HG02938 (cell line): ENCODE measurements around the gene ATF1.
"Not testable (repeated sequence)": the region's sequence is repeated elsewhere in the genome, so short reads cannot be mapped to it uniquely, and the experiment has no call there.

Source experiments
- ATAC-seq: cut with Tn5 transposase; IDR thresholded peaks from one replicate; pipeline ENCODE4 v1.9.1; 2021; ENCODE audit warnings: mild to moderate bottlenecking, moderate library complexity; ENCODE audit not compliant: unreplicated experiment

ATF1 gene

DNA sequence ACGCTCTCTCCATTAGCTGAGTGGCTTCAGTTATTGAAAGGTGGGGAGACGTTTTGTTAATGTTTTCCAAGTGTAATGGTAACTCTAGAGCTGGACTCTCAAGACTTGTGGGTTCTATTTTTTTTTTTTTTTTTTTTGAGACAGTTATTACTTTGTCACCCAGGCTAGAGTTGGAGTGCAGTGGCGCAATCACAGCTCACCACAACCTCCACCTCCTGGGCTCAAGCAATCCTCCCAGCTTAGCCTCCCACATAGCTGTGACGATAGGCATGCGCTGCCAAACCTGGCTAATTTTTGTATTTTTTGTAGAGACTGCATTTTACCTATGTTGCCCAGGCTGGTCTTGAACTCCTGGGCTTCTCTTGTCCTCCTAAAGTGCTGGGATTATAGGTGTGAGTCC lies 26.2 kb downstream of the ATF1 start:
- no peak for ATAC-seq

DNA sequence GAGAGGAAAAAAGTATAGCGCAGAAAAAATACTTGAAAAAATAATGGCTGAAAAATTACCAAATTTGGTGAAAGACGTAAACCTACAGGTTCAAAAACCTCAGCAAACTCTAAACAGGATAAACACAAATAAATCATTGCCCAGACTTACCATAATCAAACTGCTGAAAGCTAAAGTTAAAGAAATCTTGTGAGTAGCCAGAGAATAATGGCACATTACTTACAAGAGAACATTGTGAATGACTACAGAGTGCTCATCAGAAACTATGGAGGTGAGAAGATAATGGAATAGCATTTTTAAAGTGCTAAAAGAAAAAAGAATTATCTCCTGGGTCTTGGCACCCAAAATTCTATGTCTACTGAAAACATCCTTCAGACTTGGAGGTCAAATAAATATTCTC lies 36.0 kb downstream of the ATF1 start:
- no peak for ATAC-seq

DNA sequence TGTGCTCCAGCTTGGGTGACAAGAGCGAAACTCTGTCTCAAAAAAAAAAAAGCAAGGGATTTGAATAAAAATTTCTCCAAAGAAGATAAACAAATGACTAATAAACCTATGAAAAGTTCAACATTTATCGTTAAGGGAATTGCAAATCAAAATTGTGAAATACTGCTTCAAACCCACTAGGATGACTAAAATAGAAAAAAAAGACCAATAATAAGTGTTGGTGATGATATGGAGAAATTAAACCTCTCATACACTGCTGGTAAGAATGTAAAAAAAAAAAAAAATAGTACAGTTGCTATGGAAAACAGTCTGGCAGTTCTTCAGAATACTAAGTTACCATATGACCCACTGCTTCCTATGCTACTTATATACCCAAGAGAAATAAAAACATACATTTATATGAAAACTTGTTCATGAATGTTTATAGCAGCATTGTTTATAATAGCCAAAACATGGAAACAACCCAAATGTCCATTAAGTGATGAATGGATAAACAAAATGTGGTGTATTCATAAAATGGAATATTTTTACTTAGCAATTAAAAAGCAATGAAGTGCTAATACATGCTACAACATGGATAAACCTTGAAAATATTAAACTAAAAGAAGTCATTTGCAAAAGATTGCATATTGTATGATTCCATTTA lies 39.5 kb downstream of the ATF1 start:
- no peak for ATAC-seq

GRCh38 chr12:50806176-50806575 lies 42.3 kb downstream of the ATF1 start:
- no peak for ATAC-seq

DNA sequence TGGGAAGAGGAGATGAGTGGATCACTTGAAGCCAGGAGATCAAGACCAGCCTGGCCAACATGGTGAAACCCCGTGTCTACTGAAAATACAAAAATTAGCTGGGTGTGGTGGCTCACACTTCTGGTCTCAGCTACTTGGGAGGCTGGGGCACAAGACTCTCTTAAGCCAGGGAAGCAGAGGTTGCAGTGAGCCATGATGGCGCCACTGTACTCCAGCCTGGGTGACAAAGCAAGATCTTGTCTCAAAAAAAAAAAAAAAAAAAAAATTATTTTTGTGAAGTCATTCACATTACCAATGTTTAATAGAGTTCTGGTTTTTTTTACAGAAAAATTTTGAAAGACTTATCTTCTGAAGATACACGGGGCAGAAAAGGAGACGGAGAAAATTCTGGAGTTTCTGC lies 45.2 kb downstream of the ATF1 start:
- ATAC-seq = not testable (repeated sequence)

- not testable (repeated sequence) for ATAC-seq
Measured at GRCh38 chr12:50814921-50815320, 51.0 kb downstream of the ATF1 start.

GRCh38 chr12:50820177-50820576 lies 56.3 kb downstream of the ATF1 start:
- ATAC-seq = no peak

- no peak for ATAC-seq
Measured at GRCh38 chr12:50822082-50822481, 58.2 kb downstream of the ATF1 start.

DNA sequence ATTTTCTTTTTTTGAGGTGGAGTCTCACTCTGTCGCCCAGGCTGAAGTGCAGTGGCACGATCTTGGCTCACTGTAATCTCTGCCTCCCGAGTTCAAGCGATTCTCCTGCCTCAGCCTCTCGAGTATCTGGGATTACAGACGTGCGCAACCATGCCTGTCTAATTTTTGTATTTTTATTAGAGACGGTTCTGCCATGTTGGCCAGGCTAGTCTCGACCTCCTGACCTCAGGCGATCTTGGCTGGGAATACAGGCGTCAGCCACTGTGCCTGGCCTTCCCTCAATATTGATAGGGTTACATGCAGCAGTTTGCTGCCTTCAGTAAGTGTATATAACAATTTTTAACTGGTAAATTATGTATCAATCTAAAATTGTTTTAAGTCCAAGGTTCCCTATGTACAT lies 59.8 kb downstream of the ATF1 start:
- ATAC-seq = not testable (repeated sequence)

DNA sequence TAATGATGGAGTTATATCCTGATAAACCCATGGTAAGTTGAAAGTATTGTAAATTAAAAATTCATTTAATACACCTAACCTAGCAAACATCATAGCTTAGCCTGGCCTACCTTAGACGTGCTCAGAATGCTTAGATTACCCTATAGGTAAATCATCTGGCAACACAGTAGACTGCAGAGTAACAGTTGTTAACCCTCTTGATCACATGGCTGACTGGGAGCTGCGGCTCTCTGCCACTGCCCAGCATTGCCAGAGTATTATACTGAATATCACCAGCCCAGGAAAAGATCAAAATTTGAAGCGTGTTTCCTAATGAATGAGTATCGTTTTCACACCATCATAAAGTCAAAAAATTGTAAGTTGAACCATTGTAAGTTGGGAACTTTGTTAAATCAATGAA lies 61.0 kb downstream of the ATF1 start:
- ATAC-seq = no peak

GRCh38 chr12:50825372-50825838 lies 61.5 kb downstream of the ATF1 start:
- ATAC-seq = no peak

DNA sequence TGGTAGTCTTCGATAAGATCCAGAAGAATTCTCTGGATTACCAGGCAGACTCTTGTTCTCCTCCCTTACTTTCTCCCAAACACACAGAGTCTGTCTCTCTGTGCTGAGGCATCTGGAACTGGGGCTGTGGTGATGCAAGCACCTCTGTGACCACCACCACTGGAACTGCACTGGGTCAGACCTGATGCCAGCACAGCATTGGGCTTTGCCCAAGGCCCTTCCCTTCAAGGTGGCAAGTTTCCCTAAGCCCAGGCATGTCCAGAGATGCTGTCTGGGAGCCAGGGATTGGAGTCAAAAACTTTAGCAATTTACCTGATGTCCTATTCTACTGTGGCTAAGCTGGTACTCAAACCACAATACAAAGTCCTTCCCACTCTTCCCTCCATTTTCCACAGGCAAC lies 64.2 kb downstream of the ATF1 start:
- ATAC-seq = no peak

- no peak for ATAC-seq
Measured at GRCh38 chr12:50828886-50829285, 65.0 kb downstream of the ATF1 start.

DNA sequence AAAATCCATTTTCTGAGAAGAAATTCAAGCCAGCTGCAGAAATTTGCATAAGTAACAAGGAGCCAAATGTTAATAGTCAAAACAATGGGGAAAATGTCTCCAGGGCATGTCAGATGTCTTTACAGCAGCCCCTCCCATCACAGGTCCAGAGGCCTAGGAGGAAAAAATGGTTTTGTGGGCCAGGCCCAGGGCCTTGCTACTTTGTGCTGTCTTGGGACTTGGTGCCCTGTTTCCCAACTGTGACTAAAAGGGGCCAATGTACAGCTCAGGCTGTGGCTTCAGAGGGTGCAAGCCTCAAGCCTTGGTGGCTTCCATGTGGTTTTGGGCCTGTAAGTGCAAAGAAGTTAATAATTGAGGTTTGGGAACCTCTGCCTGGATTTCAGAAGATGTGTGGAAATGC lies 69.9 kb downstream of the ATF1 start:
- not testable (repeated sequence) for ATAC-seq

DNA sequence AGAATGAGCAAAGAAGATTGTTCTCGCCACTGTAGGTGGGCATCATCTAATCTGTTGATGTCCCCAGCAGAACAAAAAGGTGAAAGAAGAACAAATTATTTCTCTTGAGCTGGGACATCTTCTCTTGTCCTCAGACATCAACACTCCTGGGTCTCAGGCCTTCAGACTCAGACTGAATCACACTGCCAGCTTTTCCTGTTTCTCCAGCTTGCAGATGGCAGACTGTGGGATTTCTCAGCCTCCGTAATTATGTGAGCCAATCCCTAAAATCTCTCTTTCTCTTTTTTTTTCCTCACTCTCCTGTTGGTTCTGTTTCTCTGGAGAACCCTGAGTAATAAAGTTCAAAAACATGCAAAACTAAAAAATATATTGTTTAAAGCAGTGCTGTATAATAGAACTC lies 75.1 kb downstream of the ATF1 start:
- no peak for ATAC-seq

GRCh38 chr12:50840809-50841487 lies 77.0 kb downstream of the ATF1 start:
- no peak for ATAC-seq

DNA sequence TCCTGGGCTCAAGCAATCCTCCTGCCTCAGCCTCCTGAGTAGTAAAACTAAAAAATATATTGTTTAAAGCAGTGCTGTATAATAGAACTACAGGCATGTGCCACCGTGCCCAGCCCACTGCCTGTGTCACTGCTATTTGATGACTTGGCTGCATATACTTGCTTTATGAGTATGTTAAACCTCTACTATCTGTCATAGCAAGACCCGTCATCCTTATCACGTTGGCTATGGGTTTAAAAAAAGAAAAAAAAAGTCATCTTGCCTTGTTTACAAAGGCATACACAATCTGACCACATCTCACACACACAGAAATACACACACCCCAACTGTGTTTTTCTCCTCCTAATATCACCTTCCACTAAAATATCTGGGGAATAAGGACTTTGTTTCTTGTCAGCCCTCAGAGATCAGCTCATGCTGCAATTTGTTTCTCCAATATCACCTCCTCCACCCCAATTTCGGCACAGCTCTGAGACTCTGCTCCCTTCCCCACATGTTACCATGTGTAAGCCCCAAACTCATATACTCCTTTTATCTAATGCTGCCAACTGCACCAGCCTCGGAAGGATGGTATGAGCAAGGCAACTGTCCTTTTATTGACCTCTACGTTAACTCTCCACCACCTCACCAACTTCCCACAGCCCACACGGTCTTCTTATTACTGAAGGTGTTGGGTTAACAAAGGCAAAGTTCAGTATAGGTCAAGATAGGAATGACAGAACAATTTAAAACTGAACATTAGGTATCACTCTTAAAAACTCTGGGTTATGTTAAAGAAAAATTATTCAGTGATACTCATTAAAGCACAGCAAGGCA lies 78.0 kb downstream of the ATF1 start:
- no peak for ATAC-seq

GRCh38 chr12:50842637-50843493 lies 79.0 kb downstream of the ATF1 start, which contains the start of gene TMPRSS12:
Gene TMPRSS12, plus strand, starts transcription at chr12:50842926. Its CDS starts 39 bp downstream, at chr12:50842965.
- no peak for ATAC-seq

DNA sequence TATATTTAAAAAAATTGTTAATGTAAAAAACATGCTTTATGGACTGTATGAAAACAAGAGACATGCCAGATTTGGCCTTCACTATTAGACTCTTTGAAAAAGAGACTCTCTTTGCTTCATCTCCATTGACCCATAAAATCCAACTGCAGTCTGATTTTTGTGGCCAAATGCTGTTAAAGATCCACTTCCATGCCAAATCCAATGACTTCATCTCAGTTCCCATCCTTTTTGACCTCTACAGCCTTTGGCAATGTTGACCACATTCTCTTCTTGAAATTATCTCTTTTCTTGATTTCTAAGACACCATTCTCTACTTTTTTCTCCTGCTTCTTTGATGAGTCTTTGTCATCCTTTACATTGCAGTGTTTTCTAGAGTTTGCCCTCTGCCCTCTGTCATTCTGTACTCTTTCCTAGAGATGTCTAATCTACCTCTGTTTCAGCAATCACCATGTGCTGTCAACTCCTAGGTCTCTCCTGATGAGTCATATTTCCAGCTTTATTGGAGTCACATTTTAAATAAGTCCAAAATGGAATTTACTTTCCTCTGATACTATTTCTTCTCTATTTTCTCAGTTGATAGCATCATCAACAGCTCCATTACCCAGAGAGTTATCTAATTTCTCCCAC lies 81.2 kb downstream of the ATF1 start:
- no peak for ATAC-seq

GRCh38 chr12:50848963-50849362 lies 85.1 kb downstream of the ATF1 start:
- no peak for ATAC-seq
